ENCODE results near the gene PLIN3. TPM values are rescaled to one million over a fixed set of nuclear protein-coding genes. Genes with fewer than 3 reads are reported as not detected.

Gene PLIN3
- total and polyA plus RNA-seq, 9 of the 15 experiments (the other 6 are each of a cell fraction or from before 2014, with no cell fraction given), result 7.5 to 75.6 (median 43.1) TPM

- TF ChIP-seq CREB1 (IDR thresholded peaks at IDR 0.05) (peak; percentile 99), CREB1 (CRISPR knock-in tag; IDR thresholded peaks at IDR 0.05) (peak; percentile 99), NONO (IDR thresholded peaks at IDR 0.05; ENCODE audit: low read depth in 2 of 2, low read length in 1 of 2) (0 out of 4 replicates have a peak, but pooled peaks of 1 of the 2 experiments have one; percentile 11), ARNT (IDR thresholded peaks at IDR 0.05) (0 out of 4 replicates have a peak, but pooled peaks of 1 of the 2 experiments have one; percentile 80), ZNF57 (CRISPR knock-in tag; IDR thresholded peaks at IDR 0.05) (no peak), FOSL1 (tag; conservative IDR thresholded peaks at IDR 0.05) (peak; percentile 71), ZFP1 (CRISPR knock-in tag; IDR thresholded peaks at IDR 0.05) (no peak), RBM34 (IDR thresholded peaks at IDR 0.05; ENCODE audit: borderline replicate concordance, insufficient read depth, low read length) (no peak), ZNF407 (IDR thresholded peaks at IDR 0.05; ENCODE audit: low read depth) (no peak; the same call in 1 of the 2 replicates), BCOR (IDR thresholded peaks at IDR 0.05) (no peak), ZNF224 (CRISPR knock-in tag; IDR thresholded peaks at IDR 0.05) (no peak), HMGN3 (IDR thresholded peaks at IDR 0.05; ENCODE audit: borderline replicate concordance, extremely low read depth, insufficient read length, low read depth, low read length) (peak; percentile 41), MYC (IDR thresholded peaks at IDR 0.05; ENCODE audit: low read depth, low read length) (peak; percentile 79; the same call in 1 of the 2 replicates), MYC (CRISPR knock-in tag; IDR thresholded peaks at IDR 0.05; ENCODE audit: borderline replicate concordance, low read depth) (peak; percentile 73; the same call in 1 of the 2 replicates), TOE1 (IDR thresholded peaks at IDR 0.05; ENCODE audit: borderline replicate concordance) (0 out of 2 replicates have a peak, but pooled peaks have one; percentile 10), TOE1 (CRISPR knock-in tag; IDR thresholded peaks at IDR 0.05; ENCODE audit: borderline replicate concordance, low read depth) (no peak), HBP1 (CRISPR knock-in tag; IDR thresholded peaks at IDR 0.05) (no peak), ZFPM2 (CRISPR knock-in tag; IDR thresholded peaks at IDR 0.05) (no peak), PHB2 (IDR thresholded peaks at IDR 0.05; ENCODE audit: low read depth) (no peak)
Observed at GRCh38 chr19:4791183-4792018, 76.1 kb downstream of the PLIN3 start, which contains the start of gene FEM1A (continued).

Data from K562 (cell line).